HG03159 (cell line): ENCODE data around the gene DCAF5.
"Not testable (repeated sequence)": the region's sequence is repeated elsewhere in the genome, so short reads cannot be mapped to it uniquely, and the experiment has no call there.

Experiments
- ATAC-seq: cut with Tn5 transposase; IDR thresholded peaks from one replicate; pipeline ENCODE4 v1.9.1; 2021; ENCODE audit warnings: mild to moderate bottlenecking, moderate library complexity; ENCODE audit not compliant: unreplicated experiment

Gene DCAF5

DNA sequence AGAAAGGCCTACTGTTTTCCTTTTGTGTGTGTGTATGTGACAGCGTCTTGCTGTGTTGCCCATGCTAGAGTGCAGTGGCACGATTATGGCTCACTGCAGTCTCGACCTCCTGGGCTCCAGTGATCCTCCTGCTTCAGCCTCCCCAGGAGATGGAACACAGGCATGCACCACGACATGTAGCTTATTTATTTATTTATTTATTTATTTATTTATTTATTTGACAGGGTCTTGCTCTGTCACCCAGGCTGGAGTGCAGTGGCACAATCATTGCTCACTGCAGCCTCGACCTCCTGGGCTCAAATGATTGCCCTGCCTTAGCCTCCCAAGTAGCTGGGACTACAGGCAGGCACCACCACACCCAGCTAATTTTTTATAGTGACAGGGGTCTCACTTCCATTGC, 75.7 kb downstream of the DCAF5 start:
- not testable (repeated sequence) for ATAC-seq

DNA sequence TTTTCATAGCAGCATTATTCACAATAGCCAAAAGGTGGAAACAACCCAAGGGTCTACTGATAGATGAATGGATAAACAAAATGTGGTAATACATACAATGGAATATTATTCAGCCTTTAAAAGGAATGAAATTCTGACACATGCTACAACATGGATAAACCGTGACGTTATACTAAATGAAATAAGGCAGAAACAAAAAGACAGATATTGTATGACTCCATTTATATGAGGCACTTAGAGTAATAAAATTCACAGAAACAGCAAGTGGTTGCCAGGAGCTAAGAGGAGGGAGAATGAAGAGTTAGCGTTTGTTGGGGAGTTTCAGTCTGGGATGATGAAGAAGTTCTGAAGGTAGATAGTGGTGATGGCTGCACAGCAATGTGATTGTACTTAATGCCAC, 76.6 kb downstream of the DCAF5 start:
- no peak for ATAC-seq

DNA sequence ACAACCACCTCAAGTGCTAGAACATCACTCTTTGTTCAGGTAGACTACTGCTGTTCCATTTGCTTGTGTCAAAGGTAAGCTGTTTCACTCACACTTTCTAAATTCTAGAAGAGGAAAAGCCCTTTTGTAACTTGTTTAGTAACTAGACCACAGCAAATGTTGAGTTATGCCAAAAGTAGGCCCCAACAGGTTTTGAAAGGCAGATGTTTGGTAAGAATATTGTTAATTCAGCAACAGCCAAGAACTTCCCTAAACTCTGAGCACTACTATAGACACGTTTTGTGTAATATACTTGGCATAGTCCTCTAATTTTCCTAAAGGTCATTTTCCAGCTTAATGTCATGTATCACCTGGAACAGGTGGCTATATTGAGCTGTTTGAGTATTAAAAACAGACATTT, 79.0 kb downstream of the DCAF5 start:
- ATAC-seq: no peak

DNA sequence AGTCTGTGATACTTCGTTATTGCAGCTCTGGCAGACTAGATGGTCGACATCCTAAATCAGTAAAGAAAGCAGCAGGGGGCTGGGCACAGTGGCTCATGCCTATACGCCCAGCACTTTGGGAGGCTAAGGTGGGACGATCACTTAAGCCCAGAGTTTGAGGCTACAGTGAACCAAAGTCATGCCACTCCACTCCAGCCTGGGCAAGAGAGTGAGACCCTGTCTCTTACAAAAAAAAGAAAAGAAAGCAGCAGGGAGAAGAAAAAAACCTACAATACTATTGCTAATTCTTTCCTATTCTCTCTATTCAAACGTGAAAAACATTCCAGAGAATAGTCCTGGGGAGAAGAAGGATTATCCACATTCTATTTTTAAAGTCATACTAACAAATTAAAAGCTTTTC, 79.5 kb downstream of the DCAF5 start:
- ATAC-seq: no peak

DNA sequence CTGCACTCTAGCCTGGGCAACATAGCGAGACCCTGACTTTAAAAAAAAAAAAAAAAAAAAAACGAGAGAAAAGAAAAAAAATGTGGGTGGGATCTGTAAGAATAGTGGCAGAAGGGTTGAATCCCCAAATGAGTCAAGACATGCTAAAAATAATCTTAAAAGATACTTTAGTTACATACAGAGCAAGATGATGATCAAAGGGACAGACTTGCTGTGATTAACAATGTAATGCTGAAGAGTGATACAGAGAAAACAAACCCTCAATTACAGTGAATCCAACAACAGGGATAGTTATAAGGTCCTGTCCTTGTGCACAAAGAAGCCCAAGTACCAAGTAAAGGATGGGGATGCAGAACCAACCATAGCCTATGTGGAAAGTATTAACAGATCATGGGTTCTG, 80.3 kb downstream of the DCAF5 start:
- ATAC-seq: no peak

DNA sequence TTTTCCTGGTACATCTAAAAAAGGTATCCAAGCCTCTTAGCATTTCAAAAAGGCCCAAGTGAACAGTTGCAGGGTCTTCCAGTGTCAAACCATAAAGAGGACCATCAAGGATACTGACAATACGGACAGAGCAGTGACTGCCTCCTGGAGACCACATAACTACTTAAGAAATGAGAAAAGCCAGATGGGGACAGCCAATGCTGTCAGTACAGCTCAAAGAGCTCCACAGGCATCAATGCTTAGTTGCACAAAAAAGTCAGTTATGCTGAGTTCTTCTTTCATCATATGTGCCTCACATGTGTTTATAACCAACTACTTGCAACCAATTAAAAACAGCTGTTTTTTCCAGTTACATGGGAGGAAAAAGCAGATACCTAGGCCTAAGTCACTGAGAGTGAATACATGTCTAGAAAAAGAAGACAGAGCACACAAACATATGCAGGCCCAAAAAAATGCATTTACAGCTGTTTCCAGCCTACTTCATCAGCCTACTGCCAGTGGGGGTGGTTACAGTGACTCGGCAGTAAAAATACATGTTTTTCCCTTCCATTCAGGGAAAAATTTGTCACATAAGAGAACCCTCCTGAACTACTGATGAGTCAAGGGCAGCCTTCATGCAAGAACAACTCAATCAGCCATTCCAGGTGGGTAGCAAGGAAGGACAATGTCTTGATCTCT, 84.0 kb downstream of the DCAF5 start:
- ATAC-seq: no peak

DNA sequence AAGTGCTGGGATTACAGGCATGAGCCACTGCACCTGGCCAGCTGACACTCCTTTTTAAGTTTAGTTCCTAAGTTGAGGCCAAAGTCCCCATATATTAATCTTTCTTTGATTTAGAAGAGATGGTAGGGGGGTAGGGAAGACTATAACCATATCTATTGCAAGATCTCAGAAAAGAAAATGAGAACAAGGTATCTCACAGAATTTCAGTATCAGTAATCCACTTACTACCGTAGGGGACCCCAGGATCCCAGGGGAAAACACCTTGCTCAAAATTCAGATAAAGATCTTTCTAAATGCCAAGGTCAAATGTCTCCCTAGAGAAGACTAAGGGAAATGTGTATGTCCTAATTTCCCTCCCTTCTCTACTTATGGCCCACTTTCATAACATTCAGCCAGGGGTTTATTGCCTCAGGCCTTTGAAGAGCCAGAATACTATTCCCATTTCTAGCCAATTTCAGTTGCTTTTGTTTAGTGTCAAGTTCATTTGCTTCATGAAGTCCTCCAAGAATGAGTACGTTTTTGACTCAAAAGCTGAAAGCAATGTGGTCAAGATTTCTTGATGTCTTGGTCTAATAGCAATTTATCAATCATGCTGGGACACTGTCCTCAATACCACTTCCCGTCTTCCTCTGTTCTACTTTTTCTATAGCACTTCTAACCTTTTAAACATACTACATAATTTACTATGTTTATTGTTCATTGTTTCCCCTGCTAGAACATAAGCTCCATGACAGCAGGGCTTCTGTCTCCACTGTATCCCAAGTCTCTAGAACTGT, 86.3 kb downstream of the DCAF5 start:
- no peak for ATAC-seq

DNA sequence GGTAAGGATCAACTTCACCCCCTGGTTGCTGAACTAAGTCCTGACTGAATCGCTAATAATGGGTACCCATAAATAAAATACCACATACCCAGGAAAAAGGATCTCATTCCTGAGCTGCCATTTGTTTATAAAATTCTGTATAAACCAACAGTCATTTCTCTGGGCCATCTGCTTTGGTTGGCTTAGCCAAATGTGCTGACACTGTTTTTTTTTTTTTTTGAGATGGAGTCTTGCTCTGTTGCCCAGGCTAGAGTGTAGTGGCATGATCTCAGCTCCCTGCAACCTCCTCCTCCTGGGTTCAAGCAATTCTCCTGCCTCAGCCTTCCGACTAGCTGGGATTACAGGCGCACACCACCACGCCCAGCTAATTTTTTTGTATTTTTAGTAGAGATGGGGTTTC, 87.0 kb downstream of the DCAF5 start:
- not testable (repeated sequence) for ATAC-seq

DNA sequence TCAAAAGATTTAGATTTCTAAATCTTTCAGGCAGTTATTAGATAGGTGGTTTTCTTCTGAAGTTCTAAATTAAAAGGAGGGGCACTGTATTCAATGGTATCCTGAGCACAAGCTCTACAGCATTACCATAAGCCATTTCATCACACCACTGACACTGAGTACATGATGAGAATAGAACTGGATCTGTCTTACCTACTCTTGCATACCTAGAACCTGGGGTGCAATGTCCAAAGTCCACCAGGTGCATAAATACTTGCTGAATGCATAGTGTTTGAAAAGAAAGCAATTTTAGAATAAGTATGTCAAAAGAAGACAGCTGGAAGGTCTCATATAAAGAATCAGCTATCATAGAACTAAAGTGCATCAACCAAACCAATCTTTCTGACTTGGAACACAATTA, 88.3 kb downstream of the DCAF5 start:
- no peak for ATAC-seq

DNA sequence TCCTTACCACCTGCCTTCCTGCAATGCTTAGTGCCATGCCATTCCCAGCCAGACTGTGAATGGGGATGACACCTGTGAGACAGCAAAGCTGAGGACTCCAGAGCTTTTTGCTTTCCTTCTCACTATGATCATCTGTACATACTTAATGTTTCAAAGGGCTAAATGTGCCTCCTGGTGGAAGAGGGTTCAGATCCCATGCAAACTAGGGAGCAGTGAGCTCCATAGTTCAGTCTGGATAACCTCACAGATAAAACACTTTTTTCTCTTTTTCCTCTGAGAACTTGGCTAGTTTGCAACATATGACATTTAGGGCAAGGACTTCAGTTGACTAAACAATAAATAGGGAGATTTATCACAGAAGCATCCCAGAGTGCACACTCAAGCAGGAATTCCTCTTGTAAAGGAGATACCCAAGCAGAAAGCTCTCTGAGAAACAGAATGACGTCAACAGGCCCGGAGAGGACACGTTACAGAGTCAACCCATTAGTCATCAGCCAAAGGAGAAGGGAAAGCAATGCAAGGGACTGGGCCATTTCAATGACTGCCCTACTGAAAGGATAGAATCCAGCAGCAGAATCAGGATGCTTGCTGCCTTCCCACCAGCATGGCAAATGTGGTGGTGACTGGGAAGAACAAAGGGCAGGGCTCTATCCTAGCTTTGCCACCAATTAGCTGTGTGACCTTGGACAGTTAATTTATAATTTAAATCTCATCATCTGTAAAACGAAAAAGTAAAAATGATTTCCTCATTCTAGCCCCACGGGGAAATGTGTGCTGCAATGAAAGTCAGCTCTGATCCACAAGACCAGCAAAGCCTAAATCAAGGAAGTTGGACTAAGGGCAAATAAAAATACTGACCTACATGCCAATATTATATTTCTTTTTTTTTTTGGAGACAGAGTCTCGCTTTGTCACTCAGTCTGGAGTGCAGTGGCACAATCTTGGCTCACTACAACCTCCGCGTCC, 93.0 kb downstream of the DCAF5 start:
- no peak for ATAC-seq

DNA sequence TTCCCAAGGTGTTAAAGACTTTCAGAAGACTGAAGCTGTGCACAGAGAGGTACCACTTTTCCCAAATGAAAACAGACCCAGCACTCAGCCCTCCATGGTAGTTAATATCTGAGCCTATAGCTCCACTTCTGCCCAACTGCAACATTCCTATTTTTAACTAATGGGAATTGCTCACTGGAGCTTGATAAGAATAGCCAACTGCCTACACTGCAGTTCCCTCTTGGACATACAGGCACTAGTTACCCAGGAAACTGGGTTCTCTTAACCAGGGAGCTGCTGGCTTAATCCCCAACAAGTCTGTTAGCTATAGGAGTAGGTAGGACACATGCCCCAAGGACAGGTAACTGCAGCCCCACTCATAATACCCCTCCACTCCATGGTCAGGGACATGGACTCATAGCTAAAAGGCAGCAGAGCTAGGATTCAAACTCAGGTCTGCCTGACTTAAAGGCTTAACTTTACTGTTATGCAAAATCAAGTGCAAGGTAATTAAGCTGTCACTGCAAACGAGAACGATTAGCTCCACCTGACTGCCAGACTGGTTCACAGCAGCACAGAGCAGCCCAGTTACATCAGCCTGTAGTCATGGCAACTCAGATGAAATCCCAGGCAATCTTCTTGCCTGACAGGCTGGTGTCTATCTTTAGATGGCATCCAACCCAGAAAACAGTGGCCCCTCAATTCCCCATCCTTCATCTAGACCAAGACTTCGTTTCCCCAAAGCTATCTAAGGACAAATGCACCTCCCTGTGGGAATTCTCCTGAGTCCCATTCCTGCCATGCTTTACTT, 96.7 kb downstream of the DCAF5 start:
- ATAC-seq: no peak

DNA sequence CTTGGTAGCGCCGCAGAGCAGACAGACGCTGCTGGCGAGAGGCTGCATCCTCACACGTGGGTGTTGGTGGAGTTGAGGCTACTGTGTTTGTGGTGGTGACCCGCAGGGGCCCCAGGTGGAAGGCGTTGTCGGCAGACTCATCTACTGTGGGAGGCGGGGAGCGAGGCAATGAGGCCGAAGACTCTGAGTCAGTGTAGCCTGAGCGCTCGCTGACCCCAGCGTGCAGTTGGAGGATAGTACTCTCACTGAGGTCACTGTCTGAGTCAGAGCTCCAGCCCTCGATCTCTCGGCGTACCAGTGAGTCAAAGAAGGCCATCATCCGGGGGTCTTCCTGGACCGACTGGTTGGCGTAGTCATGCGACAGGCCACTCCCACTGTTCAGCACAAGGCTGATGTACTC, 97.8 kb downstream of the DCAF5 start:
- ATAC-seq: no peak

DNA sequence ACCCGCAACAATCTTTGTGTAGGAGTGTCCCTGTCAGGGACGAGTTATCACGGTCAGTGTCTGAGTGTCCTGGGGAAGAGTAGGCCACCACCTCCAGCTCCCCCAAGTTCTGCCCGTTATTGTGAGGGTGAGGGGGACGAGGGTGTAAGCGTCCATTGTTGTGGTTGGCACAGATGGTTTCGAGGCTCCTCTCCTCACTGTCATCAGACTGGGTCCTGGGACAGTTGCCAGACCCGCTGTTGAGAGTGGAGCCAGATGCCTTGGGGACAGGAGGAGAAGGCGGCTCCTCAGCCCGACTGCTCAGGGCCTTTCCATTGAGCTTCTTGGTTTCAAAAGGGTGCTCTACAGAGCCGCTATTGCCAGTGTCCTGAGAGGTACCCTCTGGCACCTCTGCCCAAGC, 98.9 kb downstream of the DCAF5 start:
- no peak for ATAC-seq

DNA sequence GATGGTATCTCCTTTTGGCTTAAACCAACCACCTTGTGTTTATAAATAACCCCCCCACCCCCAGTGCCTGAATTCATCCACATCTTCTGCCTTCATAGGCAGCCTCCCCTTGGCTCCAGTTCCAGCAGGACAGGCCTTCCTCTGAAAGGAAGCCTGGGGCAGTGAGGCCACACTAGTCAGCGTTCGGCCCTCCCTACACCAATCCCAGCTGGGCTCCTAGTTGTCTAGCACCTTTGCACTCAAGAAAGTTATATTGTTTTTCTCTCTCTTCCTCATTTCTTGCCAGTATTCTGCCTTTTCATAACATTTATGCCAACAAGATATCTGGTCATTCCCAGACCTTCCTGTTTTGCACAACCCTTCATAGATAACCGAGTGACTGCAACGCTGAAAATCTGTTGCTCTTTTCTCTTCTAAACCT, 100.7 kb downstream of the DCAF5 start:
- no peak for ATAC-seq

DNA sequence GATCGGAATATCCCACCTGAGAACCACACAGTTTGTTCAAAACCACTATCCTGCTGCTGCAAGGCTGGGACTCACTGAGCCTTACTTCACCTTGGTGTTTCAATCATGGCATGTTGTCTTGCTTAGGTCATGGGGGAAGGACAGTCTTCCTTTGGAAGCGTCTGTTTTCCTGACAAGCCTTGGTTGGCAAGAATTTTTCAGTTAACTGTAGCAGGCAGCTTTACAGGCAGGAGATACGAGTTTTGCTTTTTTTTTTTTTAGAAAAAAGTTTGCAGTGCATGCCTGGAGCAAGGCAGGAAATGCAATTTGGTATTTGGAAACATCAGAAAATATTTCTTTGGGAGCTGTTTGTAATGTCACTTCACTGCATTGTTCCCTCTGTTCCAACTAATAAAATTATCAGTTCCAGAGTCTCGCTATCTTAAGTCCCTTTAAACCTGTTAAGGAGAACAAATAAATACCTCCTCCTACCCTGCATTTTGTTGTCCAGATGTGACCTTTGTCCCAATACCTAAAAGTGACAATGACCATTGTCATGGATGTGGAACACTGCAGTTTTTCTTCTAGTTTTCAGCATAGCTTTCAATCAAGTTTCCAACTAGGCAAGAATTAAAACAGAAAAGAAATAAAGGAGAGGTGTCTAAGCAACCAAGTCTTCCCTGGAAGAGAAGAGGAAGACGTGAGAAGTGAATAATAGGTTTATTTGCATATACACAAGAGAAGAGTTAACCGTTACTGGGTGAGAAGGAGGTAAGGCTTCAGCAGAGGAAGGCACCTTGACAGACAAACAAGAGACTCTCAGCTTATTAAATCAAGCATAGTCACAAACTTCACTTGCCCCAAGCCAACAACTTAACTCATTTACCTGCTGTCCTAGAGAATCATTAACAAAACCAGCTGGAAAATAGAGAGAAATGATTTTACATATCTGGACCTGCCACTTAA, 102.4 kb downstream of the DCAF5 start:
- ATAC-seq: no peak

DNA sequence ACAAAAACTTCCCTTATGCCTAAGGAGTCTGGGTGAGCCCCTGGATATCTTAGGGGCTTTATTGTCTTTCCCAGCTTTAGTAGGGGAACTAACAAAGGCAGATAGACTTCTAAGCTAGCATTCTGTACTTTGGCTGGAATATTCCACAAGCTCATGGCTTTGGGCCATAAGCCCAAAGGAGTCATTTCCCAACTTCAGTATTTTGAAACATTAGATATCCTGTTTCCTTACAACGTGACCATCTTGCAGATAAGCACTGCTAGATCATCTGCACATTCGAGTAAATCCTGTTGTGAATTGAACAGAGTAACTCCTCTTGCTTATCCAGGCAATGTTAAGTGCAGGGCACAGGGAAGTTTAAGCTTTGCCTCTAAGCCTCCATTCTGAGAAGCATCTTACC, 103.2 kb downstream of the DCAF5 start:
- no peak for ATAC-seq

DNA sequence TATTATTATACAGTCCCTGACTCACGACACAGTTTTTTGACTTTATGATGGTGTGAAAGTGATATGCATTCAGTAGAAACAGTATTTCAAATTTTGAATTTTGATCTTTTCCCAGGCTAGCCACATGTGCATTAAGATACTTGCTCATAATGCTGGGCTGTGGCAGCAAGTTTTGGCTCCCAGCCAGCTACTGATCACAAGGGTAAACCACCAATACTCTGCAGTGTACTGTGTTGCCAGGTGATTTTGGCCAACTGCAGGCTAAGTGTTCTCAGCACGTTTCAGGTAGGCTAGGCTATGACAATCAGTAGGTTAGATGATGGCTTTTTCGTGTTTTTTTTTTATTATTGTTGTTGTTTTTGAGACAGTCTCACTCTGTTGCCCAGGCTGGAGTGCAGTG, 104.5 kb downstream of the DCAF5 start:
- no peak for ATAC-seq

DNA sequence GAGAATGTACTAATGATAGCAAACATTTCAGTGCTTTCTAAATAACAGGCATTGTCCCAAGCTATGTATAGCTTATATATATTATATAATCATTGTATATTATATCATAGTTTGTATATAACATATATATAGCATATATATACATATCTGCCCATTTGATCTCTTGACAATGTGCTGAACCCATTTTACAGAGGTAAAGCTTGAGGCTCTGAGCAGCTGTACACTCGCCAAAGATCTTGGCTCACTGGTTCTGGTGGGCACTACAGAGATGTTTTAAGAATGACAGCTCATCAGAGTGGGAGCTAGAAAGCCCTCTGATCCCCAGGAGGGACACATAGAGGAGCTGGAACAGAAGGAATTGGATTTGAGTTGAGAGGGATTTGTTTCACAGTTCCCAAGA, 105.7 kb downstream of the DCAF5 start:
- no peak for ATAC-seq

DNA sequence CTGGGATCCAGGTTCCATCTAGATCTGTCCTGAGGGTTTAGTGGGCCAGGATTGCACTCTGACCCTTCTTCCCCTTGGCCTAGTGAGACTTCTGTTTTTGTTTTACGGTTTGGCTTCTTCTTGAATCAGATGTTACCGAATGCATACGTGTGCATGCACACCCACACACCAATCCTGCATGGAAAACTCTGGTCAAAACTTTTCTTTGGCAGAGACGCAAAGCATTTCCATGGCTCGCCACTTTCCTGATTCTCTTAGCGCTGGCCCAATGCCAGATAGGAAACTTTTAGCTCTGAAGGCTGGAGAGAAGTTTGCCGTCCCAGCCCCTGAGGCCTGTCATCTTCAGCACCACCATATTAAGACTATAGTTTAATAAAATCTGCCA, 106.5 kb downstream of the DCAF5 start:
- ATAC-seq: no peak
